NCI-H345 treated with DMSO at 0.1 percent for 48 hours (cell line): ENCODE measurements around the gene ACAD10.
"Not testable (repeated sequence)": the region's sequence is repeated elsewhere in the genome, so short reads cannot be mapped to it uniquely, and the experiment has no call there.

Source experiments
- DNase-seq: peaks from one replicate; lab custom pipeline; 2025; ENCODE audit not compliant: unreplicated experiment; lab: John Stamatoyannopoulos, UW

Gene ACAD10

GRCh38 chr12:111685811-111686573 is at the start of gene ACAD10, which contains the start of gene BRAP:
Gene ACAD10 (plus strand): TSS chr12:111686053. CDS start chr12:111692710, 6,657 bp downstream.
Gene BRAP (minus strand): TSS chr12:111685956. CDS start chr12:111685792, 164 bp downstream.
- DNase-seq: peak; percentile 79

- DNase-seq: no peak
These were observed 49.5 kb upstream of the ACAD10 start for GRCh38 chr12:111636209-111636945.

GRCh38 chr12:111638556-111638955 is 47.3 kb upstream of the ACAD10 start:
- no peak for DNase-seq

- DNase-seq: no peak
These were observed 45.3 kb upstream of the ACAD10 start for GRCh38 chr12:111640506-111640905.

GRCh38 chr12:111642681-111643426 is 43.0 kb upstream of the ACAD10 start:
- no peak for DNase-seq

GRCh38 chr12:111643427-111643826 is 42.4 kb upstream of the ACAD10 start:
- DNase-seq: no peak

GRCh38 chr12:111645433-111645832 is 40.4 kb upstream of the ACAD10 start:
- DNase-seq: no peak

GRCh38 chr12:111650912-111651311 is 34.9 kb upstream of the ACAD10 start:
- DNase-seq: no peak

- not testable (repeated sequence) for DNase-seq
These were observed 33.3 kb upstream of the ACAD10 start for GRCh38 chr12:111652530-111652929.

GRCh38 chr12:111653596-111653995 is 32.3 kb upstream of the ACAD10 start:
- no peak for DNase-seq

GRCh38 chr12:111655356-111655755 is 30.5 kb upstream of the ACAD10 start:
- DNase-seq: no peak

- no peak for DNase-seq
These were observed 29.8 kb upstream of the ACAD10 start for GRCh38 chr12:111656016-111656415.

GRCh38 chr12:111664499-111664898 is 21.4 kb upstream of the ACAD10 start:
- no peak for DNase-seq

- DNase-seq: no peak
These were observed 20.6 kb upstream of the ACAD10 start for GRCh38 chr12:111664961-111665865.

- no peak for DNase-seq
These were observed 13.0 kb upstream of the ACAD10 start for GRCh38 chr12:111672822-111673381.

- no peak for DNase-seq
These were observed 12.3 kb upstream of the ACAD10 start for GRCh38 chr12:111673503-111673902.

- DNase-seq: no peak
These were observed 8.7 kb upstream of the ACAD10 start for GRCh38 chr12:111677186-111677585.

GRCh38 chr12:111684485-111685198 is 1.2 kb upstream of the ACAD10 start:
- not testable (repeated sequence) for DNase-seq

- DNase-seq: no peak
These were observed 487 bp upstream of the ACAD10 start for GRCh38 chr12:111685322-111685810.
